ENCODE measurements around the gene RNF130.
"Not testable (repeated sequence)": the region's sequence is repeated elsewhere in the genome, so short reads cannot be mapped to it uniquely, and the experiment has no call there.

Gene RNF130

DNA sequence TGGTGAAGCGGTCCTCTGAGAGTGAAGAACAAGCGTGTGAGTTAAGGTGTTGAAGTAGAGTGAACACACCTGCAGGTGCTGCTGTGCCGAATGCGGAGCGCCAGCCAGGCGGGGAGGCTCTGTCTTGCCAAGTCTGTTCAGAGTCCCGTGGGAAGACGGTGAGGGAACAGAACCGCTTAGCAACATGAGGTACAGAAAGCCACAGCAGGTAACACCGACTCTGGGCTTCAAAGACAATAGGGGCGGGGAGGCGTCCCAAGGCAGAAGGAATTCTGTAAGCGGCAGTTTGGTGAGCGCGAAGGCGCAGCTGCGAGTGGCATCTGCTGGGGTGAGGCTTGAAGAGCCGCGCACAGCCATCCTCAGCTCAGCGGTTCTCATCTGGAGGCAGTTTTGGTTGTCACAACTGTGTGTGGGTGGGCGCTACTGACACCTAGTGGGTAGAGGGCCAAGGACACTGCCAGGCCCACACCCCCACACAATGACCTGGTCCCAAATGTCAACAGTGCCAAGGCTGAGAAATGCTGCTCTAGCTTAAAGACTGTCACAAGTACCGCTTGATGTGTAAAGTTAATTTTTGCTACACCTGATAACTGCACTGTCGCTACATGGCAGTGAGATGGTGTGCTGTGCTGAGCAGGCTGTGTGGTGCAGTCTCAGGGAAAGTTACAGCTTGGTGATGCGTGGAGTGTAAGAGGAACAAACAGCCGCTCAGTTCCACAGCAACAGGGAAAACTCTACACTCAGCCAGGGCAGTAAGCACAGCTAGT, 96.4 kb downstream of the RNF130 start:
- H3K9me3 Mint-ChIP-seq: no peaks in the 10 kb centered on the region
- no peak overlapping the region for H3K27ac Mint-ChIP-seq
- H3K36me3 Mint-ChIP-seq (ENCODE audit: low read depth): no peaks in the 10 kb centered on the region
- H3K27me3 Mint-ChIP-seq (ENCODE audit: low read depth): no peaks in the 10 kb centered on the region
- no peak overlapping the region for H3K4me3 Mint-ChIP-seq
- H3K4me1 Mint-ChIP-seq (ENCODE audit: low read depth): peaks cover 7% of the 10 kb centered on the region

- Mint-ChIP-seq H3K36me3 (ENCODE audit: low read depth) (no peaks in the 10 kb centered on the region), H3K4me1 (ENCODE audit: low read depth) (peaks cover 7% of the 10 kb centered on the region)
Observed at GRCh38 chr5:179974246-179974945, 97.2 kb downstream of the RNF130 start.

DNA sequence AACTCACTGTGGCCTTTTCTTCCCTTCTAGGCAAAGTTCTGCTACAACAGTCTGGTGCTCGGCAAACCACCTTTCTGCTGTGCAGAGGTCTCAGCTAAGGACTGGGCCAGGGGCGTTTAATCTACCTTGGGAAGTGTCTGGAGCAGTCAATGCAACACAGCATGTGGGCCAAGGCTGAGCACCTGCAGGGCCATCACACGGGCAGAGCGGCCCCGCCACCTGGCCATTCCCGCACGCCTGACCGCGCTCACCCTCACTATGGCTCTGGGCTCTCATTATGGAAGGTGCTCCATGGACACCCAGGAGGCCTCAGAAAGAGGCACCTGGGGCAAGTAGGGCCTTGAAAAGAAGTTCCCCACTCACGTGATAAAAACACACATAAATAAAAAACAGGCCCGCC, 98.2 kb downstream of the RNF130 start:
- H3K27ac Mint-ChIP-seq: no peak overlapping the region
- no peaks in the 10 kb centered on the region for H3K27me3 Mint-ChIP-seq (ENCODE audit: low read depth)
- H3K36me3 Mint-ChIP-seq (ENCODE audit: low read depth): no peaks in the 10 kb centered on the region
- no peaks in the 10 kb centered on the region for H3K9me3 Mint-ChIP-seq
- H3K4me1 Mint-ChIP-seq (ENCODE audit: low read depth): peaks cover 7% of the 10 kb centered on the region
- no peak overlapping the region for H3K4me3 Mint-ChIP-seq

More at GRCh38 chr5:179974246-179974945, 97.2 kb downstream of the RNF130 start:
- Mint-ChIP-seq H3K4me3 (no peak overlapping the region), H3K27ac (no peak overlapping the region), H3K9me3 (no peaks in the 10 kb centered on the region), H3K27me3 (ENCODE audit: low read depth) (no peaks in the 10 kb centered on the region)

DNA sequence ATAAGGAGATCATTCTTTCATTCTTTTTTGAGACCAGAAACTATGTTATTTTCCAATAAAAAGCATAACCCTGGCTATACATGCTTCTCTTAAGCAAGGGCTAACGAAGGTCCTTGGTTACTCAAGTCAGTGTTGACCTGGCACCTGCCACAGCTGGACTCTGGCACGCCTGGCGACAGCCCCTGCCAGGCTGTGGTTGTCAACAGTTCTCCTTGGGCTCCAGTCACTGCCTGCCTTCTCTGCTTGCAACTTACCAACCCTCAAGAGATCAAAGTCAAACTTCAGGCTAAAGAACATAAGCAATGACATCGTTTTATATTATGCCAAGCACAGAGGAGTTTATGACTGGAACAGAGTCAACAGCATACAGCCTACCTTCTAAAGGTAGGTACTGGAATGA, 102.4 kb downstream of the RNF130 start:
- H3K4me3 Mint-ChIP-seq: no peak overlapping the region
- no peaks in the 10 kb centered on the region for H3K9me3 Mint-ChIP-seq
- no peaks in the 10 kb centered on the region for H3K27me3 Mint-ChIP-seq (ENCODE audit: low read depth)
- H3K36me3 Mint-ChIP-seq (ENCODE audit: low read depth): no peaks in the 10 kb centered on the region
- H3K27ac Mint-ChIP-seq: no peak overlapping the region
- peaks cover 7% of the 10 kb centered on the region for H3K4me1 Mint-ChIP-seq (ENCODE audit: low read depth)

DNA sequence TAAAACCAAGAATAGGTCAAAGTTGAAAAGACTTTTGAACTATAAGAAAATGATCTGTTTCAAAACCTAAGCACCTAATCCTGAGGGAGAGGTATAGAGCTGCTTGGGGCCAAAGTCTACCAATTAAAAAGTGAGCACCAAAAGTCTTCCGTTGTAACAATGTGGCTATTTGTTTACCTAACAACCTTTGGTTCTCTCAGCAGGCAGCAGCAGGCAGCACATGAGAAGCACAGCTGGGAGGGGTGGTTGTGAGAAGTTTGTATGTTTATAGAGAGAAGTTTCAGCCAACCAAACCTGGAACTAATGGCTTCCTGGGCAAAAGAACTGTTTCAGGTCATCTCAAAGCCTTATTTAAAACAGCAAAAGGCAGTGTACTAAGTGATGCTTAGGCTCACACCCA, 104.1 kb downstream of the RNF130 start:
- H3K27ac Mint-ChIP-seq: no peak overlapping the region
- H3K36me3 Mint-ChIP-seq (ENCODE audit: low read depth): no peaks in the 10 kb centered on the region
- no peak overlapping the region for H3K4me3 Mint-ChIP-seq
- peaks cover 7% of the 10 kb centered on the region for H3K4me1 Mint-ChIP-seq (ENCODE audit: low read depth)
- no peaks in the 10 kb centered on the region for H3K9me3 Mint-ChIP-seq
- H3K27me3 Mint-ChIP-seq (ENCODE audit: low read depth): no peaks in the 10 kb centered on the region

- H3K4me1 Mint-ChIP-seq (ENCODE audit: low read depth): no peaks in the 10 kb centered on the region
- no peaks in the 10 kb centered on the region for H3K27me3 Mint-ChIP-seq (ENCODE audit: low read depth)
- H3K9me3 Mint-ChIP-seq: no peaks in the 10 kb centered on the region
- no peak overlapping the region for H3K4me3 Mint-ChIP-seq
- no peaks in the 10 kb centered on the region for H3K36me3 Mint-ChIP-seq (ENCODE audit: low read depth)
- no peak overlapping the region for H3K27ac Mint-ChIP-seq
Observed at GRCh38 chr5:179964015-179964414, 107.5 kb downstream of the RNF130 start.

GRCh38 chr5:179963375-179963774, 108.2 kb downstream of the RNF130 start:
- H3K36me3 Mint-ChIP-seq (ENCODE audit: low read depth): no peaks in the 10 kb centered on the region
- no peaks in the 10 kb centered on the region for H3K27me3 Mint-ChIP-seq (ENCODE audit: low read depth)
- no peak overlapping the region for H3K27ac Mint-ChIP-seq
- no peaks in the 10 kb centered on the region for H3K9me3 Mint-ChIP-seq
- no peaks in the 10 kb centered on the region for H3K4me1 Mint-ChIP-seq (ENCODE audit: low read depth)
- no peak overlapping the region for H3K4me3 Mint-ChIP-seq

- Mint-ChIP-seq H3K27me3 (ENCODE audit: low read depth) (no peaks in the 10 kb centered on the region), H3K4me1 (ENCODE audit: low read depth) (no peaks in the 10 kb centered on the region), H3K36me3 (ENCODE audit: low read depth) (no peaks in the 10 kb centered on the region), H3K9me3 (no peaks in the 10 kb centered on the region), H3K27ac (no peak overlapping the region), H3K4me3 (no peak overlapping the region)
Observed at GRCh38 chr5:179960204-179960831, 111.2 kb downstream of the RNF130 start.

DNA sequence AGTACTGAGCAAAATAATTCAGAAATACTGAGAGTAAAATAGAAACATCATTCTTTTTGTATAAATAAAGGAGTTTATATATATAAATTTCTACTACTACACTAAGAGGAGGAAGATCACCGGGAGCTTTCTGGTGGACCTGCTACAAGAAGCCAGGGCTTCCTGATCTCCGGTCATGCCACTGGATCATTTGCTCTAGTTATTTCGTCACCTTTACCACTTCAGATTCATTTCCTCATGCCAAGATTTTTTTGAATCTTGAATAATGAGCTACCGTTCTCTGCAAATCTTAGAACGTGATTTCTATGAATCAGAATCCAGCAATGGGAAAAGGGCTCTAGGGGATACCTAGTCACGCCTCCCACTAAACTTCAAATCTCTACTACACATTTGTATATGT, 111.9 kb downstream of the RNF130 start:
- H3K4me3 Mint-ChIP-seq: no peak overlapping the region
- H3K36me3 Mint-ChIP-seq (ENCODE audit: low read depth): no peaks in the 10 kb centered on the region
- H3K27ac Mint-ChIP-seq: no peak overlapping the region
- H3K9me3 Mint-ChIP-seq: no peaks in the 10 kb centered on the region
- no peaks in the 10 kb centered on the region for H3K4me1 Mint-ChIP-seq (ENCODE audit: low read depth)
- H3K27me3 Mint-ChIP-seq (ENCODE audit: low read depth): no peaks in the 10 kb centered on the region

DNA sequence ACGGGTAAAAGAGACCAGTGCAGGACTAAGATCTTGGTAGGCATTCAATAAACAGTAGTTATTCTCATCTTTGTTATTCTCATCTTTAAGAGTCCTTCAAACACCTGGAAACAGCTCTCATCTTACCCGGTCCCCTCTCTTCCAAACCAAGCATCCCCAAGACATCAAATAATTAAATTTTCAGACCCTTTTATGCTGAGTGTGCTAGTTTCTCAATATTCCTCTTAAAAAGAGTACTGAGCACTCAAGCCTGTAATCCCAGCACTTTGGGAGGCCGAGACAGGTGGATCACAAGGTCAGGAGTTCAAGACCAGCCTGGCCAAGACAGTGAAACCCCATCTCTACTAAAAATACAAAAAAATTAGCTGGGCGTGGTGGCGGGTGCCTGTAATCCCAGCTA, 112.4 kb downstream of the RNF130 start:
- H3K27ac Mint-ChIP-seq; H3K9me3 Mint-ChIP-seq; H3K4me3 Mint-ChIP-seq; H3K27me3 Mint-ChIP-seq (ENCODE audit: low read depth); H3K36me3 Mint-ChIP-seq (ENCODE audit: low read depth); H3K4me1 Mint-ChIP-seq (ENCODE audit: low read depth): not testable (repeated sequence)

DNA sequence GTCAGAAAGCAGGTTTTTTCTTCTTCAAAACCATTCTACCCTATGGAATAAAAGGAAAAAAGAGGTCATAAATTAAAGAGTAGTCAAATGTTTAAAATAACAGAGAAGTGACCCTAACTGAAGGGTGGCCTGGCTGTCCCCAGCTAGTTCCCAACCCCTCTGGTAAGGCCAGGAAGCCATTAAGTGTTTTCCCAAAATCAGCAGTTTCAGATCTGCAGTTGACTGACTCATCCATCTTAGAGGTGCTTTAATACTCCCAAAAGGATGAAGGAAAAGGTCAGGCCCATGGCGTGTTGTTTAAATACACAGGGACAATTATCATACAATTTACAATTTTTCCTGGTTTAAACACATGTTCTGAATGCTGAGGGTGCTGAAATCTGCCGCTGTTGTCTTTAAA, 115.9 kb downstream of the RNF130 start:
- Mint-ChIP-seq H3K27ac (no peak overlapping the region), H3K4me3 (no peak overlapping the region), H3K27me3 (ENCODE audit: low read depth) (peaks cover 12% of the 10 kb centered on the region), H3K36me3 (ENCODE audit: low read depth) (no peaks in the 10 kb centered on the region), H3K9me3 (no peaks in the 10 kb centered on the region), H3K4me1 (ENCODE audit: low read depth) (no peaks in the 10 kb centered on the region)

DNA sequence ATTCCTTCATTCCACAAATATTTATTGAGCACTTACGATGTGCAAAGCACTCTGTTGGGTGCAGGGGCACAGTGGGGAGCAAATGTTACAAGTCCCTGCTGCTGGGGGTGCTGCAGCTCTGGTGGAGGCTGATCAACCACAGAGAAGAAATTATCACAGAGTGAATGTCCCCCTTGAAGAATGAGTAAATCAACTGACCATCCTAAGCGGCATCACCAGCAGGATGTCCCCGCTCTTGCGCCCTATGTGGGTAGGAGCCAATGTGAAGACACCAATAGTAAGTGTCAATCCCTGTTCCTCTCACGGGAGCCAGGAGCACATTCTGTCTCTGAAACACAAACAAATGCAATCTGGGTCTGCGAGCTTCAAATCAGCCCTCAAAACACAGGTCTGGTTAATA, 116.5 kb downstream of the RNF130 start:
- no peak overlapping the region for H3K27ac Mint-ChIP-seq
- H3K4me1 Mint-ChIP-seq (ENCODE audit: low read depth): no peaks in the 10 kb centered on the region
- H3K36me3 Mint-ChIP-seq (ENCODE audit: low read depth): no peaks in the 10 kb centered on the region
- H3K27me3 Mint-ChIP-seq (ENCODE audit: low read depth): peaks cover 13% of the 10 kb centered on the region
- no peaks in the 10 kb centered on the region for H3K9me3 Mint-ChIP-seq
- no peak overlapping the region for H3K4me3 Mint-ChIP-seq

GRCh38 chr5:179954434-179954833, 117.1 kb downstream of the RNF130 start:
- Mint-ChIP-seq H3K27me3 (ENCODE audit: low read depth) (peaks cover 13% of the 10 kb centered on the region), H3K36me3 (ENCODE audit: low read depth) (no peaks in the 10 kb centered on the region), H3K9me3 (no peaks in the 10 kb centered on the region), H3K27ac (no peak overlapping the region), H3K4me1 (ENCODE audit: low read depth) (no peaks in the 10 kb centered on the region), H3K4me3 (no peak overlapping the region)

DNA sequence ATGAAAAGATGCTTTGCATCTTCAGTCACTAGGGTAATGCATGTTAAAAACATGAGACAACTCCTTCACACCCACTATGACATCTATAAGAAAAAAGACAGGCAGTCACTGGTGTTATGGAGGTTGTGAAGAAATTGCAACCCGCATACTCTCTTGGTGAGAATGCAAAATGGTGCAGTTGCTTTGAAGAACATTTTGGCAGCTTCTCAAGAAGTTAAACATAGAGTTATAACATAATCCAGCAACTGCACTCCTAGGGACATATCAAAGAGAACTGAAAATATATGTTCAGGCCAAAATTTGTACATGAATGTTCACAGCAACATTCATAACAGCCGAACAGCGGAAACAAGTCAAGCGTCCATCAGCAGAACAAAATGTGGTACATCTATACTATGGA, 117.6 kb downstream of the RNF130 start:
- peaks cover 13% of the 10 kb centered on the region for H3K27me3 Mint-ChIP-seq (ENCODE audit: low read depth)
- H3K36me3 Mint-ChIP-seq (ENCODE audit: low read depth): no peaks in the 10 kb centered on the region
- H3K9me3 Mint-ChIP-seq: no peaks in the 10 kb centered on the region
- no peaks in the 10 kb centered on the region for H3K4me1 Mint-ChIP-seq (ENCODE audit: low read depth)
- H3K27ac Mint-ChIP-seq: no peak overlapping the region
- no peak overlapping the region for H3K4me3 Mint-ChIP-seq

All from T-helper 1 cell treated with Interleukin-12 subunit alpha and Interleukin-12 subunit beta and Interleukin-4 antibody, amounts not matched to agents 30 μg/mL and 1 μg/mL, for 36 hours (primary cell).